GM21576 (cell line): ENCODE data around the gene CUX1.
"Not testable (repeated sequence)": the region's sequence is repeated elsewhere in the genome, so short reads cannot be mapped to it uniquely, and the experiment has no call there.

ENCODE experiments used
- ATAC-seq: cut with Tn5 transposase; IDR thresholded peaks from one replicate; pipeline ENCODE4 v1.9.1; 2021; ENCODE audit warnings: mild to moderate bottlenecking, moderate library complexity; ENCODE audit not compliant: unreplicated experiment

Gene CUX1

DNA sequence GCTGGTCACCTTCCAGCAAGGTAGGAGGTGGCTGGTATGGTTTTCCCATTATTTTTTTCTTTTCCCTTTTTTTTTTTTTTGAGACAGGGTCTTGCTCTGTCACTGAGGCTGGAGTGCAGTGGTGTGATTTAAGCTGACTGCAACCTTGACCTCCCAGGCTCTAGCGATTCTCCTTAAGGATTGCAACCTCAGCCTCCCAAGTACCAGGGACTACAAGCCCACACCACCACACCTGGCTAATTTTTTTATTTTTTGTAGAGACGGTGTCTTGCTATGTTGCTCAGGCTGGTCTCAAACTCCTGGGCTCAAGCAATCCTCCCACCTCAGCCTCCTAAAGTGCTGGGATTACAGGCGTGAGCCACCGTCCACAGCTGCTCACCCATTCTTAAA, 24.7 kb upstream of the CUX1 start:
- ATAC-seq, result not testable (repeated sequence)

DNA sequence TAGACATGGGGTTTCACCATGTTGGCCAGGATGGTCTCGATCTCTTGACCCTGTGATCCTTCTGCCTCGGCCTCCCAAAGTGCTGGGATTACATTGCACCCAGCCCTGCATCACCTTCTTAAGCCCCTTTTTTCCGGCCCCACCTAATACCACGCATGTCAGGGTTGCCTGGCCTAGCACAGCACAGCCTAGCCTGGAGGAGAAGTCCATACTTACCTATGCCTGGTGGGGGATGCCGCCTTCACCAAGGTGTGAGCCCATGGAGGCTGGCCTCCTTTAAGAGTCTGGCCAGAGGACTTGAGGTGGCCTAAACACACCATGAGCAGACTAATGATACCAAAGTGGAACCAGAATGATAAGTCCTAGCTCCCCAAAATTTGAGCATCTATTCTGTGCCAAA, 22.0 kb upstream of the CUX1 start:
- no peak for ATAC-seq

DNA sequence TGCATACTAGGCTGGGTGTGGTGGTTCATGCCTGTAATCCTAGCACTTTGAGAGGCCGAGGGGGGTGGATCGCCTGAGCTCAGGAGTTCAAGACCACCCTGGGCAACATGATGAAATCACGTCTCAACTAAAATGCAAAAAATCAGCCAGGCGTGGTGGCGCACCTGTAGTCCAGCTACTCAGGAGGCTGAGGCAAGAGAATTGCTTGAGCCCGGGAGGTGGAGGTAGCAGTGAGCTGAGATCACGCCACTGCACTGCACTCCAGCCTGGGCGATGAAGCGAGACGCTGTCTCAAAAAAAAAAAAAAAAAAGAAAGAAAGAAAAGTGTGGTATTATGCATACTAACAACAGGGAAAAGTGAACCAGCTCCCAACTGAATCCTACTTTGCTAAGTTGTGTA, 19.3 kb upstream of the CUX1 start:
- not testable (repeated sequence) for ATAC-seq

DNA sequence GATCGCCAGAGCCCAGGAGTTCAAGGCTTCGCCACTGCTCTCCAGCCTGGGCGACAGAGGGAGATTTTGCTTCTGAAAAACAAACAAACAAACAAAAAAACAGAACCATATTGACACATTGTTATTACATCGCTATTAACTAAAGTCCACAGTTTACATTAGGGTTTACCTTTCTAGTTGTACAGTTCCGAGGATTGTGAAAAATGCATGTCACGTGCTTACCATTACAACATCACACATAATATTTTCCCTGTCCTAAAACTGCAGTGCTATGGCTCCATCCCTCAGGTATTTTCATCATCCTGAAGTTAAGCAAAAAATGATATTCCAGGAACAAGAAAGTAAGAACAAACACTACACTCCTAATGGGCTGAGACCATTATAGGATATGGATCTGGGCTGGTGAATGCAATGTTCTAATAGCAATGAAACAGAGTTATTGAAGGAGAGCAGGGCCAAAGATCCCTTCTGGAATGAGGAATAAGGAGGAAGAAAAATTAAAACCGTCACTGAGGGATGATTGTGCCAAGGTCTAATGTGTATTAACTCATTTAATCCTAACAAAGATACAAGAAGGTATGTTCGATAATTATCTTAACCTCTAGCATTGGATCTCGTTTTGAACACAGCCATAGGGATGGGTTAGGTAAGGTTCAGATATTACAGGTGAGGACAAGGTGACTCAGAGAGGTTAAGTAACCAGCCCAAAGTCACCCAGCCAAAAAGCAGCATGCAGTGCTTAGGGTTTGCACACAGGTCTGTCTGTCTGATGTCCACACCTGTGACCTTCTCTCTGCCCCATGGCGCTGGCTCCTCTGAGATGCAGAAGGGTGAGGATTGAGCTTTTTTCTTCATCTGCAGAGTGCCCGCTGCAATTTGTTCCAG, 14.0 kb upstream of the CUX1 start:
- ATAC-seq, result no peak

DNA sequence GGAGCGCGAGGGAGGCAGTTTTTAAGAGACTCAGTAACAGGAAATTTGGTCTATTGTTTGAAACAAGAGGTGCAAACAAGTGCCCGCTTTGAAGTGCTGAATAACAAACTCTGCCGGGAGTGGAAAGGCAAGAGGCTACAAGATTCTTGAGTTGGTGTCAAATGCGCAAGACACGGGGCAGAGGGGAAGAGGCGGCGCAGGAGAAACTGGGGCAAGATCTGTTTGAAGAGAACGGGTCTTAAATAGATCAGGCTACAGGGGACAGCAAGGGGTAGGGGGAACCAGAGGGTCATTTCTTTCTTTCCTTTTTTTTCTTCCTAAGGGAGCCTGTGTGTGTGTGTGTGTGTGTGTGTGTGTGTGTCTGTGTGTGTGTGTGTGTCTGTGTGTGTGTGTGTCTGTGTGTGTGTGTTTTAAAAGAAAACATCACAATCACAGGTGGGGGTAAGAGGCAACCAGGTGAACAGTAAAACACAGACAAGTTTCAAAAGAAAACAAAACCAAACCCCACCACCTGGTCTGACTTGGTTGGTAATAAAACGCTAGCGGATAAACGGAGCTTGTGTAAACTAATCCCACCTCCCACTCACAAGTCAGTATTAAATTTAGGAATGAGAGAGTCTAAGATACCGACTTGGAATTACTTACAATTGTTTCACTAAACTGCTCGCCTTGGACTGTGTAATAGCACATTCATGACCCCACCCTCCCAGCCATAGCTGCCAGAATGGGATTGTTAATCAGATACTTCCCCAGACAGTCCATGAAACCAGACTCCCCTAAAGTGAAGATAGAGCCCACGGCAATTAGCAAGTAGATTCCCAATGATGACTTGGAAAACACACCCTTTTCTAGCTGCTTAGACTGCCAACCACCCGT, 13.1 kb upstream of the CUX1 start:
- no peak for ATAC-seq

- no peak for ATAC-seq
Measured at GRCh38 chr7:101804967-101805366, 12.5 kb upstream of the CUX1 start.

DNA sequence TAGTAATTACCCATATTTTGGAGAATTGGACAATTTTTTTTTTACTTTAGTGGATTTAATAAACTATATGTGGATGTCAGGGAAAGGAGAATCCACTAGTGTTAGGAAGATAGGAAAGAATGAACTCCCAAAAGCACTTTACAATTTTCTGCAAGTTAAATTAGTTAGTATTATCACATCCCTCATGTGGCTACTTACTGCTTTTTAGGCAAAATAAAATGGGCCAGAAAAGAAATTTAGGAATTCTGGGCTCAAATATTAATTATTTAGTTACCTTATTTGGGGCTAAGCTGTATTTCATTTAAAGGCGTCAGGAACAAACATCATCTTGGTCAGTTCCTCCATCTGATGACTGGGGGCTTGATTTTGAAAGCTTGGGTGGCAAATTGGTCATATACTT, 4.8 kb upstream of the CUX1 start:
- ATAC-seq, result no peak

DNA sequence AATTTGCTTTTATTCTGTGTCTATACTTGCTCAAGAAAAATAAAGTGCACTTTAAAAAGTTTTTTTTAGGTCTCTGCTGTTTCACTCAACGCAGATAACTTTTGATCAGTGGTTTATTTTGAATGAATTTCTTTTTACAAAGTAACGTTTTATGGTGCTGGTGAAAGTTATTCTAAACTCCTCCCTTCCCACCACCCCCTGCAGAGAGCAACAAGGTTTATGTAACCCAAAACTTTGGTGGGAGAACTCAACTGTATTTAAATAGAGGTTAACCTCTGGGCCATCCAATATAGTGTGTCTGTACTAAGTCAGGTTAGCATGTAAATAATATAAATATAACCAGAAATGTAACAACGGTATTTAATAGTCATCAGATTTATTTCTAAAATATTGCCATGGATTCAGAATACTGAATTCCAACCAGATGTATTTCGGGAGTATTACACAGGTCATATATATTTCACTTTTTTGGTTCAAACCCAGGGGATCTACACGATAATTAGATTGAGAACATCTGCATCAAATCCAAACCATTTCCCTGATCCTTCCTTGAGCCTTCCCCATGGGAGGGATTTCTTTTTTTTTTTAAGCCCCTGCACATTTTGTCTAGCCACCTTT, 3.9 kb upstream of the CUX1 start:
- ATAC-seq, result no peak

DNA sequence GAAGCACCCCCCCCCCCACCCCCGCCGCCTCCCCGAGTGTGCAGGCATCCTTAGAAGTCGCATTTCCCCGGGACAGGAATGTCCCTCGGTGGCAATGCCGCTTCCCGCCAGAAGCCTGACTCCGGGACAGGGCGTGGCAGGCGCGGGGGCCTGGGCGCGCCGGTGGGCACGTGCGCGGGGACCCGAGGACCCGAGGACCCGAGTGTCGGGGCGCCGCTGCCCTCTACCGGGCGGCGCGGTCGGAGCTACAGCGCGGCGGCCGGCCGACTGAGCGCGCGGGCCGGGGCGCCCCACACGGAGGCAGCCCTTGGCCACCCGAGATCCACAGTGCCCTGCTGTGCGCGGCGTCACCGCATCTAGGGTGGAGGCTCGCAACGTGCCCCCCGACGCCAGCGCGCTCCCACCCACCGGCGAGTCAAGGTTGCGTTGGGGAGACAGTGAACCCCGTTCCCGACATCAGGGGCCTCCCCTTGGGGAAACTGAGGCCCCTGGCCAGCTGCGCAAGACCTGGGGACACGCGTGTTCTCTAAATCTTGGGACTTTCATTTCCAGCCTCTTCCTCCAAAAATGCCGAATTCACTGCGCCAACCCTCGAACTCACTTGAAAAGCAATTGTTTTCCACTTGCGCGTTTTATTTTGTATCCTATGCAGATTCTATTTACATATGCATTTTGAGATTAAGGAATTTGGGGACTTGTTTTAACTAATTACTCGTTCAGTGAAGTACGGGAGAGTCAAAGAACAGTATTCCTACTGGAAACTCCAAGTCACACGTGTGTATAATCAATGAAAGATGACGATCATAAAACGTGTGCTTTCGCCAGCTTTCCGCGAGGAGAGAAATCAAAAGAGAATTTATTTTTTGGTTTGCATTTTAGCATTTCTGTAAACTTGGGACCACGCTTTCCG, 3.1 kb upstream of the CUX1 start:
- no peak for ATAC-seq

DNA sequence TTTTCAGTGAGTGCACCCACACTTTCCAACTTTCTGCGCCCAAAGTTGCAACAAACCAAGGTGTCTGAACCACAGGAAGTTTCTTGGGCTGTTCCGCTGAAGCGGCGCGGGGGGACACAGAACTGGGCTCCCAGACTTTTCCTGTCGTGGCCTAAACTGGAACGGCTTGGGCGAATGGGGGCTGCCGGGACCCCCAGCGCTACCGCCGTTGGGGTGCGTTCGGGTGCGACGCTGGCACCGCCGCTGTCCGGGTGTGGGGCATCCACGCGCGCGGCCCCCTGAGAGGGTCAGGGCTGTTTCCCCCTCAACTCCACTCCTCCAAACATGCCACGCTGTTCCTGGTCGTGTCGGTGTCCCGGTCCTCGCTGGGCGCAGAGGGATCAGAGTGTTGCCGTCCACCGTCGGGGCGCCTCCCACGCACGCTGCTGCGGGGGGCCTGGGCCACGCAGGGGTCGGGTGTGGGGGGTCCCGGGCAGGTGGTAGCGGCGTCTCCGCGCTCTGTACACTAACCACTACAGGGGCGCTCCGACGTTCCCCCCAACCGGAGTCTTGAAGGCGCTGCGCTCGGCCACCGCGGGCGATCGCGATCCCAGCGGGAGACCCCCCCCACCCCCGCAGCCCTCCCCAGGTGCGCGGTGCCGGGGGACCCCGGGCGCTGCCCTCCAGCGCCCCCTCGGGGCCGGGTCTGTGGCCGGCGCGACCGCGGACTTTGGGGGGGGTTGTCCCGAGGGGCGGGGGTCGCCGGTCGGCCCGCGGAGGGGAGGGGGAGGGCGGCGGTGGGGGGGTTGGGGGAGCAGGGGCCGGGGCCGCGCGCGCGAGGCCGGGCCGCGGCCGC, 2.2 kb upstream of the CUX1 start:
- ATAC-seq, result peak; percentile 37

GRCh38 chr7:101815826-101816594, 1.4 kb upstream of the CUX1 start:
- peak; percentile 47 for ATAC-seq

DNA sequence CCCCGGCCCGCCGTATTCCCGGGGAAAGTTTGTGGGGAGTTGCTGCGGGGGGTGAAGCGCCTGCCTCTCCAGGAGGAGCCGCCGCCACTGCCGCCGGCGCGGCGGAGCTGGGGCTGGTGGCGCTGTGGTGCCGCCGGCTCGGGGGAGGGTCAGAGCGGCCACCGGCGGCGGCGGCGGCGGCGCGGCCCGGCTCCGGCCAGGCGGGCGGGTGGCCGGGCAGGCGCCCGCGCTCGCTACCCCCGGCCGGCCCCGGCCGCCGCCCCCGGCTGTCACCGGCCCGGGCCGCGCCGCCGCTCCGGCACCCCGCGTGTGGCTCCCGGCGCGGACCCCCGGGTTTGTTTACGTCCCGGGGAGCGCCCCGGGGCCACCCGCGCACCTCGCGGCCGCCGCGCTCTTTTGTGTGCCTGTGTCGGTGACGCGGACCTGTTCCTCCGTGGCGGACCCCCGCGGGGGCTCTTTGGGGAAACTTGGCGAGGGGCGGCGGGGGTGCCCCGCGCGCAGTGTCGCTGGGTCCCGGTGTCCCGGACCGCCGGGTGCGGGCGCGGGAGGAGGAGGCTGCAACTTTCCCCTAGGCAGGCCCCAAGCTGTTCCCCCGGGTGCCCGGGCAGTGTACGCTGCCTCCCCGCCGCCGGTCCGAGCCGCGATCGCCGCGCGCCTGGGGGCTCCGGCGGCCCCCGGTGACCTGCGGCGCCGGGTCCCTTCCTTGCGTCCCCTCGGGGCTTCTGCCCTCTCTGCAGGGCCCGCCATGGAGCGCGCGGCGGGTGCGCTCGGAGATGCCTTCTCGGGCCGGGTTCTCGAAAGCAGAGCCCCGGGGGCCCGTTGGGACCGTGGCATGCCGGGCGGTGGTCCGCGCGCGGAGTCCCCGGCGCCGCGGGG, 593 bp upstream of the CUX1 start:
- no peak for ATAC-seq

DNA sequence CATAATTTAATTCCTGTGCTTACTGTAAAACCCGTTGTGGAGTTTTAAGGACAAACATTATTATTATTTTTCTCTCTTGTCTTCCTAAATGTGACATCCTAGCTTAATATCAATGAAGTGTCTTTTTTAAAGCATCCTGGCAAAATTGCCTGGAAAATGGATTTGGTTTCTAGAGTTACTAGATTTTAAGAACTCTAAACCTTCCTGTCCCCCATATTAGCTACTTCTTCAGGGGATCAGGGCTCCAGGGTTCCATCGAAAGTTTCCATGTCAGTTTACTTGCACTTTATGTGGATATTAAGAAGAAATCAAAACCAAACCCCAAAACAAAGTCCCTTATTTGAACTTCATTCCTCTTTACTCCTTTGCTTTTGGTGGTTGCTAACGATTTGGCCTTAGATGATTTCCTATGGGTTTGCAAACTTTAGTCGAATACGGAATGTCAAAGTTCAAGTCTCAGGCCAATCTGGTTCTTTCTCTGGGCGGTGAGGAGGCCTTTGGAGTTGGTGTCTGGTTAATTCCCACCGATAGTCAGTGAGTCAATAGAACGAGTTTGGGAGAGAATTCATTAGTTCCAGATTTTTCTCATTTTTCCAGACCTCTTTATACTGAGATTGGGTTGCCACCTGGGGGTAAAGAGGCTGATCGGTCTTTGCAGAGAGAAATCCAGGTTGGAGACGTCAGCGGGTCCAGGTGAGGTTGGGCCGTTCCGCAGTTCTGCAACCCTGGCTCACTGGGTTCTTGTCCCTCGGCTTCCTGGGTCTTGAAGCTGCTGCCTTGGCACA, 1.1 kb downstream of the CUX1 start:
- no peak for ATAC-seq

GRCh38 chr7:101819183-101819582, 1.8 kb downstream of the CUX1 start:
- ATAC-seq, result no peak

DNA sequence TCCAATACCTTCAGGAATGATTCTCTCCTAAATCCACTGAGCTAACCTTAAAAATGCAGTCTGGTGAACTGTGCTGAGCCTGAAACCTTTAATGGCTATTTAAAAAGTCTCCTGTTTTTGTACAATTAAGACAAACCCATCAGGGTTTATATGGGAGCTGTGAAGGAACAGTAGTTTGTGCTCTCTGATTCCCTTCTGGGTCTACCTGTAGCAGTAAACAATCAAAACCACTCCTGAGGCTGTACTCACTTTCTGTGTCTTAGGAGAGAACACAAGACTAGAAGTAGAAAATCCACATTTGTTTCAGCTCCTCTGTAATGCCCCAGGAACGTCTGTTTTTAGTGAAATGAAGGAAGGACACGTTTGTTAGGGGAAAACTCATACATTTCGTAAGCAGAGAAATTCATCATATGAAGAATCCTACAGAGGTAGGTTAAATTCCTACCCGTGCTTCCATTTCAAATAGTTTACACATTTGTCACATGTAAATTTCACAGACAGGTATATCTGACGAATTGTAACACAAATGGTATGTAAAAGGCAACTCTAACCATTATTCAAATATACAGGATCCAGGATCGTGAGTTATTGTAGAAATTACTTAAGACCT, 2.6 kb downstream of the CUX1 start:
- no peak for ATAC-seq

GRCh38 chr7:101820703-101821102, 3.3 kb downstream of the CUX1 start:
- no peak for ATAC-seq

DNA sequence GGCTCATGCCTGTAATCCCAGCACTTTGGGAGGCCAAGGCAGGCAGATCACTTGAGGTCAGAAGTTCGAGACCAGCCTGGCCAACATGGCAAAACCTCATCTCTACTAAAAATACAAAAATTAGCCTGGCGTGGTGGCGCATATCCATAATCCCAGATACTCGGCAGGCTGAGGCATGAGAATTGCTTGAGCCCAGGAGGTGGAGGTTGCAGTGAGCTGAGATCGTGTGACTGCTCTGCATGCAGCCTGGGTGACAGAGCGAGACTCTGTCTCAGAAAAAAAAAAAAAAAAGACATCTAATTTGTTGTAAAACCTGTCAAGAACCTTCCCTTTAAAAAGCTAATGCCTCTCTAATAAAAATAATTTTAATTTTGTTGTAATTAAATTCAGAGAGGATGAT, 5.2 kb downstream of the CUX1 start:
- ATAC-seq, result not testable (repeated sequence)
